Cerebellar nuclear complex (tissue), 1 donor: ENCODE measurements around the gene STRBP.
"Not testable (repeated sequence)": the region's sequence is repeated elsewhere in the genome, so short reads cannot be mapped to it uniquely, and the experiment has no call there.

Source experiments
- DNase-seq, 2 experiments: peaks; one replicate each; lab custom pipeline; 2025; lab: John Stamatoyannopoulos, UW

STRBP gene

GRCh38 chr9:123283048-123283408 is 14.6 kb upstream of the STRBP start:
- no peak for DNase-seq

DNA sequence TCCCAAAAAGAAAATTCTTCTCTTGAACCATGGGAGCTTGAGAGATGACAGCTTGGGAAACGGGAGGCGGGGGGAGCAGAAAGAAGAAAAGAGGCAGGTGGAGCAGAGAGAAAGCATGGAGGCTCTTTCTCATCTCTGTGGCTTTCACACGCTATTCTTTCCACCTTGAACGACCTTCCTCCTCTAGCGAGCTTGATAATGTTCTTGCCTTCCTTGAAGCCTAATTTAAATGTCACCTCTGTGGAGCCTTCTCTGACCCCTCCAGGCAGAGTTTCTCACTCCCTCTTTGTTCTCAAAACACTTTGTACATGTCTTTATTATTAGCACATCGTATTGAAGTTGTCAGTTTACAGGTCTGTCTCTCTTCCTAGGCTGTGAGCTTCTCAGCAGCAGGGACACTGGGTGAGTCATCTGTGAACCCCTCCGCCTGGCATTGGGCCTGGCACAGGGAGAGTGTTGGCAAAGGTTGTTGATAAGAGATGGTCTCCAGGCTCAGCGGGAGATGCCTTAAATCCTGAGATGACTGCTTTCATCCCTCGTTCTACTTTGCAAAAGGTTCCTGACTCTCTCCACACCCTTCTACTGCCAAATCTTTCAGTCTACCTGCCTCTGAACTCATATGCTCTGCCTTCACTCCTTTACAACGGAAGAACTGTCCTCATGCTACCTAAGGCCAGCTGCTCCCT is 14.1 kb upstream of the STRBP start:
- DNase-seq: no peak

GRCh38 chr9:123281659-123282350 is 13.4 kb upstream of the STRBP start:
- no peak for DNase-seq

- DNase-seq: not testable (repeated sequence)
Observed at GRCh38 chr9:123278879-123279493, 10.6 kb upstream of the STRBP start.

DNA sequence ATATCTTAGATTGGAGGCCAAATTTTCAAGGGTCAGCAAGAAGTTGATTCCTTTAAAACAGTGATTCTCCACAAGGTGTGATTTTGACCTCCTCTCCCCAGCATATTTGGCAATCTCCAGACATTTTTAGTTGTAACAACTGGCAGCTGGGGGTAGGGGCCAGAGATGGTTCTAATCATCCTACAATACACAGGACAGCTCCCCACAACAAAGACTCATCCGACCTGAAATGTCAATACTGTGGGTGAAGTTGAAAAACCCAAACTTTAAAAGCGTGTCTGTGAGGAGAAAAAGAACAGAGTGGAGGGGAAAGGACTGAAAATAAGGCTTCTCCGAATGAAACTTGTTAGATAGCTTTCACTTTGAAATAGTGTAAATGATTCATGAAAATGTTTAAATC is 10.0 kb upstream of the STRBP start:
- DNase-seq: no peak

GRCh38 chr9:123276551-123276950 is 8.2 kb upstream of the STRBP start:
- DNase-seq: no peak

- not testable (repeated sequence) for DNase-seq
Observed at GRCh38 chr9:123271133-123271532, 2.7 kb upstream of the STRBP start.

- DNase-seq: no peak
Observed at GRCh38 chr9:123269281-123269680, 895 bp upstream of the STRBP start.

- DNase-seq: no peak
Observed at GRCh38 chr9:123268199-123268464, 254 bp downstream of the STRBP start.

GRCh38 chr9:123267481-123268198 is 746 bp downstream of the STRBP start:
- no peak for DNase-seq

- DNase-seq: no peak
Observed at GRCh38 chr9:123266655-123267399, 1.6 kb downstream of the STRBP start.

- no peak for DNase-seq
Observed at GRCh38 chr9:123265833-123266232, 2.6 kb downstream of the STRBP start.

DNA sequence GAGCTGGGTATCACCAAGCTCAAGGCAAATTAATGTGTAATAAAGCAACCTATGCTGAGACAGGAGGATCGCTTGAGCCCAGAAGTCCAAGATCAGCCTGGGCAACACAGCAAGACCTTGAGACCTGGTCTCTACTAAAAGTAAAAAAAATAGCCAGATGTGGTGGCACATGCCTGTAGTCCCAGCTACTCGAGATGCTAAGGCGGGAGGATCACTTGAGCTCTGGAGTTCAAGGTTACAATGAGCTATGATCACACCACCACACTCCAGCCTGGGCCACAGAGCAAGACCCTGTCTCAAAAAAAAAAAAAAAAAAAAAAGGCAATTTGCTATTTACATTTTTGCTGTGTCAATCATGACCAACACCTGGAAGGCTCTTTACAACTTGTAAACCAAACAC is 5.2 kb downstream of the STRBP start:
- DNase-seq: no peak

DNA sequence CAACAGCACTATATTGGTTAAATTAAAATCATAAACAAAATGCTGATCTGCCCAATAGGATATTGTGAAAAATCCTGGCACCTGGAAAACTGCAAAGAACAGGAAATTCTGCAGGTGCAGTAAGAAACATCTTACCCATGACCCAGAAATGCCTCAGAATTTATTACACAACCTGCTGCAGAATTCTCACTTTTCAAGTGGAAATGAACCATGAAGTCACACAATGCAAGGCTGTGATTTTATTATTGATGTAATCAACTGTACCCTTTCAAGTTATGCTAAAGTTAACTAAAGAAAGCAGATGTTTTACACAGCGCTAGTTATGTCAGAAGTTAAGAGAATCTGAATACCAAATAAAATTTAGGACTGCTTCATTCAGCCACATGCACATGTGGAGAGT is 6.0 kb downstream of the STRBP start:
- DNase-seq: no peak

DNA sequence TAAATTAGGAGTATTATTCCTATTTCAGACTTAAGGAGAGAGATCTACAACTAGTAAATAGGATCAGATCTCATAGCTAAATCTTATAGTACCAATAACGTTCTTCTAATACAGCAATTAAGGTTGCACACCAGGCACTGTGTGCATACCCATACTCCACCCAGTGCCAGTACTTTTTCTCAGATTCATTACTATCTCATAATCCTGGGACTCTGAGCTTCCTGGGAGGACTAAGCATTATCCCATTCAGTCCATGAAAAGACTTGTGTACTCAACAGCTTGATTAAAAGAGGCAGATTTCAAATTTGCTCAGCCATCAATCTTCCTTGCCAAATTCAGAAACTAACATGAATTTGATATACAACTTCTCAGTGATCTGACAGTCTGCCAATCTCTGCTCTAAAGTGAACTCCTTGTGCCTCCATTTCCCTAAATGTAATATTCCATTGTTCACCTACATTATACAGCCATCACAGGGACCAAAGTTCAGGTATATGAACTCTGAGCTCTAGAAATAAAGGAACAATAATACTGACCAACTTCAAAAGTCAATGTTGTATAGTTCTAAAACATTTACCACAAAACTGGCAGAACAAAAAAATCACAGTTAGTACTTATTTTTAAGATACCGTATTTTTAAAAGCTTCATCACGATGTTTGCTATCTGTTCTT is 7.2 kb downstream of the STRBP start:
- DNase-seq: no peak

- DNase-seq: no peak
Observed at GRCh38 chr9:123260340-123260739, 8.0 kb downstream of the STRBP start.

- no peak for DNase-seq
Observed at GRCh38 chr9:123257276-123257675, 11.1 kb downstream of the STRBP start.

GRCh38 chr9:123255718-123256117 is 12.7 kb downstream of the STRBP start:
- DNase-seq: no peak

DNA sequence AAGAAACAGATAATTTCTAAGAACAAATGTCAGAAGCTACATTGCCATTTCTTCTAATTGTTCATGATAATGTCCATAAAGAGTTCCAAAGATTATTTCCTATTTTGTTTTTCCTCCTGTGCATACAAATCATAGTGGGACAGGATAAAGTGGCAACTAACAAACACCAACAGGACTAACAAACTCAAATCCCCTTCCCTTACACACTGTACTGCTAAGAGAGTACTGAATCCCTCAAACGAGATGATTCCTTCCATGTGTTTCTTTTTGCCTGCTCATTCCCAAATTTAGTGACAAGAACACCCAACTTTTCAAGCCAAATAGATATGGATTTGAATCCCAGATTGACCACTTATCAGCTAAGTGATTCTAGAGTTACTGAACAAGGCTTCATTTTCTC is 15.2 kb downstream of the STRBP start:
- DNase-seq: no peak

- no peak for DNase-seq
Observed at GRCh38 chr9:123251741-123252140, 16.6 kb downstream of the STRBP start.

- no peak for DNase-seq
Observed at GRCh38 chr9:123251324-123251723, 17.1 kb downstream of the STRBP start.

- no peak for DNase-seq
Observed at GRCh38 chr9:123250504-123250903, 17.9 kb downstream of the STRBP start.
